Left lung (tissue), 14 donors: Measurements from ENCODE around the gene TSPAN14. TPM values are rescaled to one million over a fixed set of nuclear protein-coding genes. Genes with fewer than 3 reads are reported as not detected.

ENCODE experiments used
- ATAC-seq: fragments of 200-7000 bp; cut with Tn5 transposase; one replicate; pipeline ENCODE4 v1.9.1; 2020; ENCODE audit warnings: moderate library complexity
- DNase-seq, 4 donors: peaks; one replicate each; pipeline ENCODE4 v3.0.0-alpha.2; 2013 to 2020
- H3K27ac ChIP-seq, 2 donors: fragments of 200-600 bp; sonication (generic) in 1 of 2; one replicate each; pipeline versions ENCODE4 v1.5.0 to v1.8.0; 2020 to 2021
- H3K27me3 ChIP-seq, 2 donors: fragments of 200-600 bp; sonication (generic) in 1 of 2; one replicate each; pipeline versions ENCODE4 v1.5.0 to v1.8.0; 2020 to 2021
- H3K36me3 ChIP-seq, 2 donors: fragments of 200-600 bp; sonication (generic) in 1 of 2; one replicate each; pipeline versions ENCODE4 v1.5.0 to v1.8.0; 2020 to 2021
- H3K4me1 ChIP-seq, 2 donors: fragments of 200-600 bp; one replicate each; pipeline ENCODE4 v1.8.0; 2021
- H3K4me3 ChIP-seq, 2 donors: fragments of 200-600 bp; sonication (generic) in 1 of 2; one replicate each; pipeline versions ENCODE4 v1.5.0 to v1.8.0; 2020 to 2021; ENCODE audit warnings: mild to moderate bottlenecking in 1 of 2
- H3K9me3 ChIP-seq, 2 donors: fragments of 200-600 bp; sonication (generic) in 1 of 2; one replicate each; pipeline versions ENCODE4 v1.5.0 to v1.8.0; 2020 to 2021
- CTCF ChIP-seq, 2 donors: fragments of 200-600 bp; sonication (generic) in 1 of 2; IDR thresholded peaks; one replicate each; pipeline versions ENCODE4 v1.5.0 to v1.8.0; 2021; ENCODE audit warnings: antibody characterized with exemption in 2 of 2
- intact Hi-C, 2 donors: fragments of 100-400 bp; cut with DNase I; formaldehyde crosslinking; loops; one replicate each; pipeline versions ENCODE4 v1.11.2 to v1.14.2; 2022
- long read RNA-seq, 12 donors: library from polyadenylated mRNA in 2 of 12; unstranded in 2 of 12; transcript quantifications; one replicate each; pipeline ENCODE4 v2.0.0 and lab custom pipeline, GENCODE V29; 2019 to 2026
- polyA plus RNA-seq, 6 donors: library from polyadenylated mRNA; unstranded; fragments of 120-200 nt; gene quantifications; one replicate each; pipeline ENCODE4 v1.2.1, GENCODE V29; 2013; ENCODE audit not compliant: insufficient read length in 6 of 6
- total RNA-seq, 2 donors: library from RNA; stranded (reverse); fragmentation: NEBNext Ultra II Directional; extraction: Animal tissue kit (Norgen Biotek cat#: 25700); gene quantifications; one replicate each; pipeline ENCODE4 v1.2.1, GENCODE V29; 2021
- donor health status: DM: no; HTN: yes; CAD: no.
- donor health status: DM: no; HTN: no; CAD: no.

The TSPAN14 gene
- 100 to 1,000 TPM; 116 to 158 TPM for total RNA-seq
- 10 to 100 TPM; 76.4 to 95.7 (median 84.3) TPM for polyA plus RNA-seq
- long read RNA-seq, donor 1, full-length matches to known transcripts, result 21 of 34 reads
- long read RNA-seq, donor 1, partial matches to known transcripts, result 6 of 34 reads
- long read RNA-seq, donor 1, other reads (novel, unspliced or antisense), result 7 of 34 reads
- long read RNA-seq, donor 2, full-length matches to known transcripts, result 22 of 39 reads
- long read RNA-seq, donor 2, partial matches to known transcripts, result 10 of 39 reads
- long read RNA-seq, donor 2, other reads (novel, unspliced or antisense), result 7 of 39 reads
- long read RNA-seq, donor 3, full-length matches to known transcripts, result 10 of 10 reads
- long read RNA-seq, donor 3, partial matches to known transcripts, result 0 of 10 reads
- long read RNA-seq, donor 3, other reads (novel, unspliced or antisense), result 0 of 10 reads
- long read RNA-seq, donor 4, full-length matches to known transcripts, result 5 of 21 reads
- long read RNA-seq, donor 4, partial matches to known transcripts, result 9 of 21 reads
- long read RNA-seq, donor 4, other reads (novel, unspliced or antisense), result 7 of 21 reads
- long read RNA-seq, donor 5, full-length matches to known transcripts, result 7 of 29 reads
- long read RNA-seq, donor 5, partial matches to known transcripts, result 14 of 29 reads
- long read RNA-seq, donor 5, other reads (novel, unspliced or antisense), result 8 of 29 reads
- long read RNA-seq, donor 6, full-length matches to known transcripts, result 6 of 6 reads
- long read RNA-seq, donor 6, partial matches to known transcripts, result 0 of 6 reads
- long read RNA-seq, donor 6, other reads (novel, unspliced or antisense), result 0 of 6 reads
- long read RNA-seq, donor 7, full-length matches to known transcripts, result 7 of 7 reads
- long read RNA-seq, donor 7, partial matches to known transcripts, result 0 of 7 reads
- long read RNA-seq, donor 7, other reads (novel, unspliced or antisense), result 0 of 7 reads
- long read RNA-seq, donor 8, full-length matches to known transcripts, result 20 of 74 reads
- long read RNA-seq, donor 8, partial matches to known transcripts, result 54 of 74 reads
- long read RNA-seq, donor 8, other reads (novel, unspliced or antisense), result 0 of 74 reads
- long read RNA-seq, donor 9, result 0 reads
- long read RNA-seq, donor 10, full-length matches to known transcripts, result 7 of 30 reads
- long read RNA-seq, donor 10, partial matches to known transcripts, result 4 of 30 reads
- long read RNA-seq, donor 10, other reads (novel, unspliced or antisense), result 19 of 30 reads
- long read RNA-seq, donor 11, full-length matches to known transcripts, result 10 of 10 reads
- long read RNA-seq, donor 11, partial matches to known transcripts, result 0 of 10 reads
- long read RNA-seq, donor 11, other reads (novel, unspliced or antisense), result 0 of 10 reads
- long read RNA-seq, donor 12, full-length matches to known transcripts, result 6 of 6 reads
- long read RNA-seq, donor 12, partial matches to known transcripts, result 0 of 6 reads
- long read RNA-seq, donor 12, other reads (novel, unspliced or antisense), result 0 of 6 reads

GRCh38 chr10:80453842-80454512 is at the start of gene TSPAN14:
Gene TSPAN14, plus strand, starts transcription at chr10:80454310. Its CDS starts 34,924 bp downstream, at chr10:80489234.
- ATAC-seq (peak; percentile 76), DNase-seq (peak; percentile 77 to 97 (median 85))
- Histone ChIP-seq H3K4me3 (peak within 1 kb of the TSS; percentile 95 to 98), H3K27me3 (no peaks in the 10 kb centered on the region), H3K9me3 (peaks cover 0 to 4% of the 10 kb centered on the region in 2 donors), H3K36me3 (no peaks in the 10 kb centered on the region), H3K4me1 (peaks cover 34 to 67% of the 10 kb centered on the region in 2 donors), H3K27ac (peak within 1 kb of the TSS; percentile 96 to 98)
- intact Hi-C loops, result no loop called here
- TF ChIP-seq CTCF (IDR thresholded peaks at IDR 0.05), result no peak

- no peak for TF ChIP-seq CTCF (IDR thresholded peaks at IDR 0.05)
- no peak for ATAC-seq
These were observed 49.1 kb upstream of the TSPAN14 start for GRCh38 chr10:80405035-80405434.

GRCh38 chr10:80405626-80406025 is 48.5 kb upstream of the TSPAN14 start:
- H3K4me1 ChIP-seq, result peaks cover 9 to 17% of the 10 kb centered on the region in 2 donors
- H3K36me3 ChIP-seq, result no peaks in the 10 kb centered on the region
- H3K27me3 ChIP-seq, result peaks cover 0 to 23% of the 10 kb centered on the region in 2 donors
- intact Hi-C loops, result no loop called here
- ATAC-seq (no peak), DNase-seq (peak in 1 of 4 donors; percentile 46)
- H3K9me3 ChIP-seq, result no peaks in the 10 kb centered on the region
- no peak overlapping the region for H3K4me3 ChIP-seq
- H3K27ac ChIP-seq, result no peak overlapping the region
- no peak for TF ChIP-seq CTCF (IDR thresholded peaks at IDR 0.05)

More at GRCh38 chr10:80405035-80405434, 49.1 kb upstream of the TSPAN14 start:
- H3K4me1 ChIP-seq, result peaks cover 9 to 17% of the 10 kb centered on the region in 2 donors
- no peak for DNase-seq
- no peak overlapping the region for H3K27ac ChIP-seq
- no peaks in the 10 kb centered on the region for H3K9me3 ChIP-seq
- peaks cover 0 to 23% of the 10 kb centered on the region in 2 donors for H3K27me3 ChIP-seq
- no peaks in the 10 kb centered on the region for H3K36me3 ChIP-seq
- H3K4me3 ChIP-seq, result no peak overlapping the region
- intact Hi-C loops, result no loop called here

- peaks cover 0 to 23% of the 10 kb centered on the region in 2 donors for H3K27me3 ChIP-seq
- intact Hi-C loops, result no loop called here
These were observed 47.9 kb upstream of the TSPAN14 start for GRCh38 chr10:80406204-80406603.

More at GRCh38 chr10:80406204-80406603, 47.9 kb upstream of the TSPAN14 start:
- no peak for DNase-seq
- no peaks in the 10 kb centered on the region for H3K9me3 ChIP-seq
- peaks cover 9 to 17% of the 10 kb centered on the region in 2 donors for H3K4me1 ChIP-seq
- TF ChIP-seq CTCF (IDR thresholded peaks at IDR 0.05), result no peak
- no peak overlapping the region for H3K4me3 ChIP-seq
- no peak for ATAC-seq
- H3K27ac ChIP-seq, result no peak overlapping the region
- H3K36me3 ChIP-seq, result no peaks in the 10 kb centered on the region
